ENCODE results near the gene PPP1R9A. TPM values are rescaled to one million over a fixed set of nuclear protein-coding genes. Genes with fewer than 3 reads are reported as not detected.

PPP1R9A gene
- total RNA-seq, 2 donors from 2014 or later = 23.3 to 23.4 TPM

DNA sequence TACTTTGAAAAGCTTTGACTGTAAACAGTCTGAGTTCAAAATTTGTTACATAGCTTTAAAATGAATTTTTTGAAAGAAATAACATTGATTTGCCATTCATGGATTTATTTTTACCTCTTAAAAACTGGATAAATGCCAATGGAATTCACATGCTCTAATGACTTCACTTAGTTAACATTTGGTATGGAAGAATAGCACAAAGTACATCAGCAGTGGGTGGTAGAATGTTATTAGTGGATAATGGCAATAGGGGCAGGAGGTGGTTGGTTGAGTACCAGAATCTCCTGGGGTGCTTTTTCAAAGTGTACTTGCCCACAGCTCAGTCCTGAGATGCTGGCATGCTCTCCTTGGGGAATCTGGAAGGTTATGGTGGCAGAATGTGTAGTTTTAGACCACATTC, 4.7 kb downstream of the PPP1R9A start:
- no peaks in the 10 kb centered on the region for H3K36me3 ChIP-seq

GRCh38 chr7:94913391-94913790, 6.0 kb downstream of the PPP1R9A start:
- Histone ChIP-seq H3K36me3 (no peaks in the 10 kb centered on the region), H3K4me3 (no peak overlapping the region), H3K4me1 (peaks cover 0 to 4% of the 10 kb centered on the region in 2 donors), H3K9me3 (no peaks in the 10 kb centered on the region), H3K27ac (no peak overlapping the region), H3K27me3 (no peaks in the 10 kb centered on the region)
- TF ChIP-seq CTCF (IDR thresholded peaks at IDR 0.05) = no peak
- DNase-seq (ENCODE audit: low spot score) = no peak

More for the DNA sequence above, 4.7 kb downstream of the PPP1R9A start:
- Histone ChIP-seq H3K27me3 (no peaks in the 10 kb centered on the region), H3K4me1 (peaks cover 0 to 8% of the 10 kb centered on the region in 2 donors), H3K27ac (no peak overlapping the region), H3K9me3 (no peaks in the 10 kb centered on the region), H3K4me3 (no peak overlapping the region)
- DNase-seq (ENCODE audit: low spot score) = no peak
- TF ChIP-seq CTCF (IDR thresholded peaks at IDR 0.05) = no peak

- no peak for DNase-seq (ENCODE audit: low spot score)
- TF ChIP-seq CTCF (IDR thresholded peaks at IDR 0.05) = no peak
- Histone ChIP-seq H3K36me3 (no peaks in the 10 kb centered on the region), H3K9me3 (no peaks in the 10 kb centered on the region), H3K27me3 (no peaks in the 10 kb centered on the region), H3K4me3 (no peak overlapping the region), H3K4me1 (no peaks in the 10 kb centered on the region), H3K27ac (no peak overlapping the region)
These were observed 14.5 kb downstream of the PPP1R9A start for GRCh38 chr7:94921911-94922310.

DNA sequence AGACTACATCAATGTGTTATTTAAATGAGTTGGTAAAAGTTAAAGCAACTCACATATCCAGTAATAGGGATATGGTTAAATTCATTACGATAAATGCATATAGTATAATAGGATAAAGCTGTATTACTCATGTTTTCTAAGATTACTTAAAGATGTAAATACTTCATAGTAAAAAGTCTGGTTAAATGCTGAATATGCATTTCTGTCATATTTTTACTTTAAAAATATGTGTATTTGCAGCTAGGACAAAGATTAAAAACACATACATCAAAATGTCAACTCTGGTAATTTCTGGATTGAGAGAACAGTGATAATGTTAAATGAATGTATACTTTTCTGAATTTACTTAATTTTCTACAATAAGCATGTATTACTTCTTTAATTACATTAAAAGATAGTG, 15.1 kb downstream of the PPP1R9A start:
- no peaks in the 10 kb centered on the region for H3K27me3 ChIP-seq
- no peaks in the 10 kb centered on the region for H3K36me3 ChIP-seq
- no peaks in the 10 kb centered on the region for H3K9me3 ChIP-seq
- H3K27ac ChIP-seq = no peak overlapping the region
- no peak for DNase-seq (ENCODE audit: low spot score)
- no peaks in the 10 kb centered on the region for H3K4me1 ChIP-seq
- H3K4me3 ChIP-seq = no peak overlapping the region
- TF ChIP-seq CTCF (IDR thresholded peaks at IDR 0.05) = no peak

GRCh38 chr7:94923412-94923811, 16.0 kb downstream of the PPP1R9A start:
- Histone ChIP-seq H3K27ac (no peak overlapping the region), H3K36me3 (no peaks in the 10 kb centered on the region), H3K9me3 (no peaks in the 10 kb centered on the region), H3K4me3 (no peak overlapping the region), H3K4me1 (no peaks in the 10 kb centered on the region), H3K27me3 (no peaks in the 10 kb centered on the region)
- no peak for TF ChIP-seq CTCF (IDR thresholded peaks at IDR 0.05)
- no peak for DNase-seq (ENCODE audit: low spot score)

DNA sequence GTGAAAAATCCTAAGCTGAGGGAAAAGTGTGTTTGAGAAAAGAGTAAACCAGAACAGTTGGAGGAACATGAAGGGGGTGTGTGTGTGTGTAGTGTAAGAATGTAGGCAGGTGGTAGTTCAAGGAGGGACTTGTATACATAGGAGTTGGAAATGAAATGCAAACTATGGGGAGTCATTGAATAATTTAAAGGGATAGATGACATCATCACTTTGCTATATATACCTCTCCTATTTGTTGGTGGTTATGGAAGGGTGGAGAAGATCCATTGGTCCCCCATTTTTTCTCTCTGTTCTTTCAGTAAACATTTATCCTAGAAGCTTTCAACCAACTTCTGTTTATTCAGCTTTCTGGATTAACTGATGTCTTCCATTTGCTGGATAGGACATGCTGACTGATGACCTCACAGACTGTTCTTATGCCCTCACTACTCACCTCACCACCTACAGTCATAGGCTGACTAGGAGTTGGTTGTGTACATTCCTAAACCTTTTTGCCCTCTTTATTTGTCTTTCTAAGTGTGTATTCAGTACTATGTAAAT, 20.8 kb downstream of the PPP1R9A start:
- Histone ChIP-seq H3K27me3 (no peaks in the 10 kb centered on the region), H3K36me3 (no peaks in the 10 kb centered on the region), H3K4me1 (peaks cover 0 to 4% of the 10 kb centered on the region in 2 donors), H3K27ac (no peak overlapping the region), H3K4me3 (no peak overlapping the region), H3K9me3 (no peaks in the 10 kb centered on the region)
- DNase-seq (ENCODE audit: low spot score) = no peak
- TF ChIP-seq CTCF (IDR thresholded peaks at IDR 0.05) = no peak

All from right atrium auricular region (tissue), 2 donors.